Heart left ventricle (tissue), 13 donors: Measurements from ENCODE around the gene MVD.

Experiments
- POLR2A ChIP-seq, 2 donors: fragments of 450-650 bp; IDR thresholded peaks; one replicate each; pipeline ENCODE4 v1.6.1; 2017; ENCODE audit warnings: antibody characterized with exemption in 2 of 2, mild to moderate bottlenecking in 2 of 2, moderate library complexity in 2 of 2
- TF ChIP-seq, protein P1 (sequence below), 12 donors: fragments of 200-600 bp; sonication (generic) in 4 of 12; IDR thresholded peaks; one replicate each; pipeline versions ENCODE4 v1.5.0 to v1.8.0; 2018 to 2022; ENCODE audit warnings: antibody characterized with exemption in 12 of 12, mild to moderate bottlenecking in 5 of 12
- donor health status: ischemic (EF 13 %, LVEDD 7.1; RV severe dilation, severe dysfunction).
- donor health status: DM: no; HTN: yes; CAD: no.
- donor health status: DM: no; HTN: no; CAD: no.
- donor health status: ischemic (EF 25% LVEDD 6.9; RV normal size, moderate dysfunction).
- donor health status: ischemic (EF 25% LVEDD 5.7; RV mildly dilated, moderate dysfunction).
- donor health status: ischemic (EF 35%, LVEDD 5.7; RV mildly dilated, moderate dysfunction).
- donor health status: nonischemic (EF 11% LVEDD 7.7; RV severe dilation, severe dysfunction).
- donor health status: DM: yes; HTN: yes; CAD: no.
- donor health status: PGD.
- donor health status: ischemic (EF 29% LVEDD 5.4; RV normal size, mild dysfunction).
- donor health status: nonischemic (EF 23%, LVEDD 6.1; RV moderate dilation, normal function).

DNA sequence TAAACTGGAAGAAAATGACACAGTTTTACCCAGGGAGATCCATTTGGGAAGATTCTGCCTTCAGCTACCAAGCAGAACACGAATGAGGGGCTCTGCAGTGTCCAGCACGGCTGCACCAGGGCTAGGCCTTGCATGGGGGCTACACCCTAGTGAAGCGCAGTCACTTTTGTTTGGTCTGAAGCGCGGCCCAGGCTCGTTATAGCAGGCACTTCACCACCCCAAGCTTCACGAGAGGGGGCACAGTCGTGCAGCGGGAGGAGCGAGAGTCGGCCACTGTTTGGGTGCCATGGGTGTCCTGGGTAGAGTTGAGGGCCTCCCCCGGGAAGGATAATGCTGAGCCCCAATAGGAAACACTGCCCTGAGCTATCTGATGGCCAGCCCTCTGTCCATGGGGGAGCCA, 46.2 kb downstream of the MVD start:
- TF ChIP-seq, protein P1, sequence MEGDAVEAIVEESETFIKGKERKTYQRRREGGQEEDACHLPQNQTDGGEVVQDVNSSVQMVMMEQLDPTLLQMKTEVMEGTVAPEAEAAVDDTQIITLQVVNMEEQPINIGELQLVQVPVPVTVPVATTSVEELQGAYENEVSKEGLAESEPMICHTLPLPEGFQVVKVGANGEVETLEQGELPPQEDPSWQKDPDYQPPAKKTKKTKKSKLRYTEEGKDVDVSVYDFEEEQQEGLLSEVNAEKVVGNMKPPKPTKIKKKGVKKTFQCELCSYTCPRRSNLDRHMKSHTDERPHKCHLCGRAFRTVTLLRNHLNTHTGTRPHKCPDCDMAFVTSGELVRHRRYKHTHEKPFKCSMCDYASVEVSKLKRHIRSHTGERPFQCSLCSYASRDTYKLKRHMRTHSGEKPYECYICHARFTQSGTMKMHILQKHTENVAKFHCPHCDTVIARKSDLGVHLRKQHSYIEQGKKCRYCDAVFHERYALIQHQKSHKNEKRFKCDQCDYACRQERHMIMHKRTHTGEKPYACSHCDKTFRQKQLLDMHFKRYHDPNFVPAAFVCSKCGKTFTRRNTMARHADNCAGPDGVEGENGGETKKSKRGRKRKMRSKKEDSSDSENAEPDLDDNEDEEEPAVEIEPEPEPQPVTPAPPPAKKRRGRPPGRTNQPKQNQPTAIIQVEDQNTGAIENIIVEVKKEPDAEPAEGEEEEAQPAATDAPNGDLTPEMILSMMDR (IDR thresholded peaks at IDR 0.05) = no peak
- TF ChIP-seq POLR2A (IDR thresholded peaks at IDR 0.05) = no peak
